Right lobe of liver (tissue), 6 donors: Measurements from ENCODE around the gene CNNM1. TPM values are rescaled to one million over a fixed set of nuclear protein-coding genes. Genes with fewer than 3 reads are reported as not detected.

Experiments
- ATAC-seq, 4 donors: fragments of 200-7000 bp; cut with Tn5 transposase; one replicate each; pipeline ENCODE4 v1.9.1; 2020; ENCODE audit warnings: mild to moderate bottlenecking in 4 of 4, moderate library complexity in 4 of 4
- DNase-seq, 3 donors: peaks; one replicate each; pipeline ENCODE4 v3.0.0-alpha.2; 2020
- H3K27ac ChIP-seq, 3 donors: fragments of 200-600 bp; one replicate each; pipeline ENCODE4 v1.8.0; 2022
- H3K27me3 ChIP-seq, 2 donors: fragments of 200-600 bp; one replicate each; pipeline ENCODE4 v1.8.0; 2022
- H3K36me3 ChIP-seq, 4 donors: fragments of 200-600 bp; sonication (generic) in 1 of 4; one replicate each; pipeline versions ENCODE4 v1.5.1 to v1.8.0; 2017 to 2022; ENCODE audit warnings: control low read depth in 1 of 4
- H3K4me1 ChIP-seq, 4 donors: fragments of 200-600 bp; sonication (generic) in 1 of 4; one replicate each; pipeline versions ENCODE4 v1.5.1 to v1.8.0; 2017 to 2022; ENCODE audit warnings: control low read depth in 1 of 4
- H3K4me3 ChIP-seq, 3 donors: fragments of 200-600 bp; one replicate each; pipeline ENCODE4 v1.8.0; 2022
- H3K9me3 ChIP-seq, 4 donors: fragments of 200-600 bp; sonication (generic) in 1 of 4; one replicate each; pipeline versions ENCODE4 v1.5.1 to v1.8.0; 2017 to 2022; ENCODE audit warnings: control low read depth in 1 of 4
- CTCF ChIP-seq, 4 donors: fragments of 200-600 bp in 3 of 4; fragments of 450-650 bp in 1 of 4; IDR thresholded peaks; one replicate each; pipeline versions ENCODE4 v1.5.1 to v1.8.0; 2016 to 2022; ENCODE audit warnings: antibody characterized with exemption in 4 of 4, mild to moderate bottlenecking in 2 of 4
- POLR2A ChIP-seq: fragments of 450-650 bp; IDR thresholded peaks from one replicate; pipeline ENCODE4 v1.6.1; 2017; ENCODE audit warnings: antibody characterized with exemption, mild to moderate bottlenecking
- WGBS: methylation state at CpG from one replicate; pipeline ENCODE4 v1.1.6; 2018; ENCODE audit warnings: low coverage, low lambda C conversion rate; ENCODE audit not compliant: insufficient coverage; ENCODE audit errors: missing lambda C conversion rate; 5-methylcytosine and 5-hydroxymethylcytosine counted together
- intact Hi-C, 2 donors: fragments of 100-400 bp; cut with DNase I; formaldehyde crosslinking; loops; one replicate each; pipeline versions ENCODE4 v1.11.2 to v1.14.1; 2022
- total RNA-seq, 6 experiments: library from RNA; depleted of rRNA in 2 of 6; stranded (reverse); fragments of >200 nt in 2 of 6; fragmentation: NEBNext Ultra II Directional in 3 of 6; extraction: Animal tissue kit (Norgen Biotek cat#: 25700) in 3 of 6; gene quantifications; one replicate each; pipeline versions ENCODE4 v1.1.0 to v1.2.4, GENCODE V29; 2016 to 2023
- donor health status: DM: no; HTN: yes; CAD: no.
- donor health status: DM: no; HTN: no; CAD: no.
- donor health status: DM: no; HTN: no; CAD: no.
- donor health status: DM: no; HTN: yes; CAD: no.
- donor health status: DM: no; HTN: yes; CAD: no.

Gene CNNM1
- total RNA-seq, 6 experiments from 2014 or later, result 0.12 to 0.40 (median 0.20) TPM

GRCh38 chr10:99341248-99341647, 12.1 kb downstream of the CNNM1 start:
- no peak for DNase-seq
- TF ChIP-seq CTCF (IDR thresholded peaks at IDR 0.05) (no peak), POLR2A (no peak)
- Histone ChIP-seq H3K4me1 (no peaks in the 10 kb centered on the region), H3K27ac (no peak overlapping the region), H3K4me3 (no peak overlapping the region), H3K27me3 (no peaks in the 10 kb centered on the region), H3K36me3 (no peaks in the 10 kb centered on the region), H3K9me3 (no peaks in the 10 kb centered on the region)
- no peak for ATAC-seq
- 46% methylated on average over 3 of the region's 3 CpGs for WGBS
- intact Hi-C loops, result no loop called here

GRCh38 chr10:99341860-99342490, 12.8 kb downstream of the CNNM1 start:
- H3K4me3 ChIP-seq, result no peak overlapping the region
- H3K9me3 ChIP-seq, result no peaks in the 10 kb centered on the region
- H3K36me3 ChIP-seq, result no peaks in the 10 kb centered on the region
- intact Hi-C loops, result no loop called here
- no peaks in the 10 kb centered on the region for H3K4me1 ChIP-seq
- TF ChIP-seq POLR2A, result no peak
- no peak for TF ChIP-seq CTCF (IDR thresholded peaks at IDR 0.05)
- H3K27ac ChIP-seq, result no peak overlapping the region
- H3K27me3 ChIP-seq, result no peaks in the 10 kb centered on the region
- ATAC-seq, result no peak
- WGBS, result 62% methylated on average over 3 of the region's 3 CpGs
- DNase-seq, result no peak

GRCh38 chr10:99343262-99343661, 14.1 kb downstream of the CNNM1 start:
- DNase-seq (no peak), ATAC-seq (no peak)
- Histone ChIP-seq H3K9me3 (no peaks in the 10 kb centered on the region), H3K4me3 (no peak overlapping the region), H3K4me1 (no peaks in the 10 kb centered on the region), H3K27ac (no peak overlapping the region), H3K27me3 (no peaks in the 10 kb centered on the region), H3K36me3 (no peaks in the 10 kb centered on the region)
- TF ChIP-seq CTCF (IDR thresholded peaks at IDR 0.05), result no peak
- TF ChIP-seq POLR2A, result no peak
- 65% methylated on average over 5 of the region's 5 CpGs for WGBS
- intact Hi-C loops, result no loop called here

- WGBS, result 54% methylated on average over 4 of the region's 4 CpGs
- Histone ChIP-seq H3K4me1 (no peaks in the 10 kb centered on the region), H3K27ac (no peak overlapping the region), H3K36me3 (no peaks in the 10 kb centered on the region), H3K4me3 (no peak overlapping the region), H3K9me3 (no peaks in the 10 kb centered on the region), H3K27me3 (no peaks in the 10 kb centered on the region)
- ATAC-seq (no peak), DNase-seq (no peak)
- TF ChIP-seq CTCF (IDR thresholded peaks at IDR 0.05) (no peak), POLR2A (no peak)
- intact Hi-C loops, result no loop called here
These were observed 15.6 kb downstream of the CNNM1 start for GRCh38 chr10:99344715-99345114.

DNA sequence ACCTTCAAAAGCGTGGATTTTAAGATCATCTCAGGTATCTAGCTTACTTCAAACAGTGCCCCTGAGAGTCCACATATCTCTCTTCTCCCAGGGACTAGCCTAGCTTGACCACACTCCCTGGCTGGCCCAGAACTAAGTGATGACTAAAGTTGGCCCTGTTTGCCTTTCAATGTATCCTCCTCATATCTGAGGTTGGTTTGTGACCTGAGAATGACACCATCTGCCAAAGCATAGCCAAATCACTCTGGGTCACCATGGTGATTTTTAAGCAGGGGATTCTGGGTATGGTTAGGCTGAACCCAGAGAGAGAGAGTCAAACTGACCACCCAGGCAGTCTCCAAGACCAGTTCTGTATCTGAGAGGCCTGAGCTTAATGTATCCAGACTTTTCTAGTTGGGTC, 16.2 kb downstream of the CNNM1 start:
- H3K27me3 ChIP-seq, result no peaks in the 10 kb centered on the region
- H3K4me3 ChIP-seq, result no peak overlapping the region
- H3K27ac ChIP-seq, result no peak overlapping the region
- DNase-seq (no peak), ATAC-seq (no peak)
- H3K36me3 ChIP-seq, result no peaks in the 10 kb centered on the region
- no peak for TF ChIP-seq POLR2A
- TF ChIP-seq CTCF (IDR thresholded peaks at IDR 0.05), result no peak
- intact Hi-C loops, result no loop called here
- H3K4me1 ChIP-seq, result no peaks in the 10 kb centered on the region
- WGBS, result 63% methylated on average over 1 of the region's 1 CpG
- H3K9me3 ChIP-seq, result no peaks in the 10 kb centered on the region
